ENCODE data around the gene MBD4.
"Not testable (repeated sequence)": the region's sequence is repeated elsewhere in the genome, so short reads cannot be mapped to it uniquely, and the experiment has no call there.

MBD4 gene

GRCh38 chr3:129428376-129429079, 11.2 kb downstream of the MBD4 start, which contains the start of gene EFCAB12:
EFCAB12 (minus strand) TSS chr3:129428636; CDS start chr3:129428488, 148 bp downstream.
- peak; percentile 74 for DNase-seq

- no peak for DNase-seq
Measured at GRCh38 chr3:129428007-129428375, 11.8 kb downstream of the MBD4 start.

- DNase-seq, result no peak
Measured at GRCh38 chr3:129425619-129426018, 14.1 kb downstream of the MBD4 start.

GRCh38 chr3:129425213-129425612, 14.5 kb downstream of the MBD4 start:
- DNase-seq, result no peak

GRCh38 chr3:129424185-129424841, 15.4 kb downstream of the MBD4 start:
- no peak for DNase-seq

- no peak for DNase-seq
Measured at GRCh38 chr3:129422897-129423296, 16.9 kb downstream of the MBD4 start.

- DNase-seq, result no peak
Measured at GRCh38 chr3:129421988-129422745, 17.6 kb downstream of the MBD4 start.

GRCh38 chr3:129421236-129421883, 18.4 kb downstream of the MBD4 start:
- no peak for DNase-seq

- DNase-seq, result no peak
Measured at GRCh38 chr3:129419476-129419875, 20.3 kb downstream of the MBD4 start.

GRCh38 chr3:129418041-129418973, 21.4 kb downstream of the MBD4 start:
- no peak for DNase-seq

GRCh38 chr3:129417326-129417725, 22.4 kb downstream of the MBD4 start:
- no peak for DNase-seq

- no peak for DNase-seq
Measured at GRCh38 chr3:129416415-129416814, 23.3 kb downstream of the MBD4 start.

- DNase-seq, result no peak
Measured at GRCh38 chr3:129415830-129416229, 23.9 kb downstream of the MBD4 start.

GRCh38 chr3:129415378-129415777, 24.4 kb downstream of the MBD4 start:
- no peak for DNase-seq

- no peak for DNase-seq
Measured at GRCh38 chr3:129413687-129414506, 25.9 kb downstream of the MBD4 start.

GRCh38 chr3:129413238-129413637, 26.5 kb downstream of the MBD4 start:
- DNase-seq, result not testable (repeated sequence)

- no peak for DNase-seq
Measured at GRCh38 chr3:129412542-129413198, 27.1 kb downstream of the MBD4 start.

- DNase-seq, result no peak
Measured at GRCh38 chr3:129410971-129411370, 28.8 kb downstream of the MBD4 start.

GRCh38 chr3:129409541-129409940, 30.2 kb downstream of the MBD4 start:
- DNase-seq, result no peak

GRCh38 chr3:129404610-129405009, 35.1 kb downstream of the MBD4 start:
- DNase-seq, result no peak

GRCh38 chr3:129404130-129404529, 35.6 kb downstream of the MBD4 start:
- no peak for DNase-seq
